ES-I3 (cell line): Measurements from ENCODE around the gene FGF13.

Experiments used
- H3K36me3 ChIP-seq: 2 replicates; pipeline ENCODE4 v1.6.1; 2013; ENCODE audit warnings: mild to moderate bottlenecking, low read length, control low read depth, moderate library complexity; ENCODE audit not compliant: insufficient read depth
- H3K4me1 ChIP-seq: 2 replicates; pipeline ENCODE4 v1.6.1; 2013; ENCODE audit warnings: mild to moderate bottlenecking, control low read depth, low read length; ENCODE audit not compliant: insufficient read depth
- H3K9ac ChIP-seq: 2 replicates; pipeline ENCODE4 v1.6.1; 2013; ENCODE audit warnings: low read depth, mild to moderate bottlenecking, low read length, moderate library complexity
- H3K9me3 ChIP-seq: 2 replicates; pipeline ENCODE4 v1.6.1; 2013; ENCODE audit warnings: mild to moderate bottlenecking, low read length, moderate library complexity; ENCODE audit not compliant: control insufficient read depth, insufficient read depth

The FGF13 gene

GRCh38 chrX:138708268-138708667, 3.2 kb downstream of the FGF13 start:
- 0 out of 2 replicates have a peak, but pooled peaks cover 2% of the 10 kb centered on the region for H3K4me1 ChIP-seq
- no peak overlapping the region for H3K9ac ChIP-seq
- peaks cover 8% of the 10 kb centered on the region; the same call in 1 of the 2 replicates for H3K36me3 ChIP-seq
- no peaks in the 10 kb centered on the region; the same call in 1 of the 2 replicates for H3K9me3 ChIP-seq

- no peaks in the 10 kb centered on the region; the same call in 1 of the 2 replicates for H3K9me3 ChIP-seq
- peaks cover 12% of the 10 kb centered on the region for H3K36me3 ChIP-seq
- H3K9ac ChIP-seq, result no peak overlapping the region
- no peaks in the 10 kb centered on the region for H3K4me1 ChIP-seq
Observed at GRCh38 chrX:138704596-138704995, 6.9 kb downstream of the FGF13 start.

GRCh38 chrX:138704101-138704500, 7.4 kb downstream of the FGF13 start:
- H3K36me3 ChIP-seq, result peaks cover 12% of the 10 kb centered on the region
- H3K9ac ChIP-seq, result no peak overlapping the region
- H3K9me3 ChIP-seq, result no peaks in the 10 kb centered on the region; the same call in 1 of the 2 replicates
- no peaks in the 10 kb centered on the region for H3K4me1 ChIP-seq

GRCh38 chrX:138692591-138692990, 18.9 kb downstream of the FGF13 start:
- Histone ChIP-seq H3K36me3 (no peaks in the 10 kb centered on the region), H3K4me1 (peaks cover 7% of the 10 kb centered on the region; the same call in 1 of the 2 replicates), H3K9ac (no peak overlapping the region), H3K9me3 (no peaks in the 10 kb centered on the region)

GRCh38 chrX:138691186-138691585, 20.3 kb downstream of the FGF13 start:
- no peaks in the 10 kb centered on the region for H3K9me3 ChIP-seq
- H3K4me1 ChIP-seq, result peaks cover 7% of the 10 kb centered on the region; the same call in 1 of the 2 replicates
- H3K9ac ChIP-seq, result no peak overlapping the region
- no peaks in the 10 kb centered on the region for H3K36me3 ChIP-seq

- H3K9ac ChIP-seq, result no peak overlapping the region
- peaks cover 7% of the 10 kb centered on the region; the same call in 1 of the 2 replicates for H3K4me1 ChIP-seq
- no peaks in the 10 kb centered on the region for H3K36me3 ChIP-seq
- H3K9me3 ChIP-seq, result no peaks in the 10 kb centered on the region
Observed at GRCh38 chrX:138690591-138690990, 20.9 kb downstream of the FGF13 start.

- no peak overlapping the region for H3K9ac ChIP-seq
- H3K36me3 ChIP-seq, result no peaks in the 10 kb centered on the region
- H3K4me1 ChIP-seq, result no peaks in the 10 kb centered on the region
- no peaks in the 10 kb centered on the region for H3K9me3 ChIP-seq
Observed at GRCh38 chrX:138683600-138683999, 27.9 kb downstream of the FGF13 start.

GRCh38 chrX:138669693-138670092, 41.8 kb downstream of the FGF13 start:
- H3K36me3 ChIP-seq, result no peaks in the 10 kb centered on the region
- no peaks in the 10 kb centered on the region for H3K9me3 ChIP-seq
- H3K4me1 ChIP-seq, result peaks cover 26% of the 10 kb centered on the region
- H3K9ac ChIP-seq, result no peak overlapping the region

GRCh38 chrX:138664466-138664865, 47.1 kb downstream of the FGF13 start:
- H3K36me3 ChIP-seq, result no peaks in the 10 kb centered on the region
- H3K9ac ChIP-seq, result no peak overlapping the region
- no peaks in the 10 kb centered on the region for H3K9me3 ChIP-seq
- peaks cover 22% of the 10 kb centered on the region for H3K4me1 ChIP-seq

GRCh38 chrX:138664016-138664415, 47.5 kb downstream of the FGF13 start:
- peaks cover 17% of the 10 kb centered on the region for H3K4me1 ChIP-seq
- H3K9me3 ChIP-seq, result no peaks in the 10 kb centered on the region
- no peaks in the 10 kb centered on the region for H3K36me3 ChIP-seq
- no peak overlapping the region for H3K9ac ChIP-seq

- Histone ChIP-seq H3K9me3 (no peaks in the 10 kb centered on the region), H3K36me3 (no peaks in the 10 kb centered on the region), H3K9ac (no peak overlapping the region), H3K4me1 (peaks cover 17% of the 10 kb centered on the region; the same call in 1 of the 2 replicates)
Observed at GRCh38 chrX:138651494-138651893, 60.0 kb downstream of the FGF13 start.

- peaks cover 29% of the 10 kb centered on the region for H3K4me1 ChIP-seq
- H3K9ac ChIP-seq, result no peak overlapping the region
- no peaks in the 10 kb centered on the region for H3K36me3 ChIP-seq
- no peaks in the 10 kb centered on the region for H3K9me3 ChIP-seq
Observed at GRCh38 chrX:138648568-138648967, 62.9 kb downstream of the FGF13 start.

GRCh38 chrX:138638996-138639395, 72.5 kb downstream of the FGF13 start:
- Histone ChIP-seq H3K4me1 (peaks cover 3% of the 10 kb centered on the region; the same call in 1 of the 2 replicates), H3K9ac (no peak overlapping the region), H3K36me3 (no peaks in the 10 kb centered on the region; the same call in 1 of the 2 replicates), H3K9me3 (no peaks in the 10 kb centered on the region)
